GM19467 (cell line): ENCODE data around the gene ELL2.
"Not testable (repeated sequence)": the region's sequence is repeated elsewhere in the genome, so short reads cannot be mapped to it uniquely, and the experiment has no call there.

Source experiments
- ATAC-seq: cut with Tn5 transposase; IDR thresholded peaks from one replicate; pipeline ENCODE4 v1.9.1; 2021; ENCODE audit warnings: mild to moderate bottlenecking, moderate library complexity; ENCODE audit not compliant: unreplicated experiment

Gene ELL2

DNA sequence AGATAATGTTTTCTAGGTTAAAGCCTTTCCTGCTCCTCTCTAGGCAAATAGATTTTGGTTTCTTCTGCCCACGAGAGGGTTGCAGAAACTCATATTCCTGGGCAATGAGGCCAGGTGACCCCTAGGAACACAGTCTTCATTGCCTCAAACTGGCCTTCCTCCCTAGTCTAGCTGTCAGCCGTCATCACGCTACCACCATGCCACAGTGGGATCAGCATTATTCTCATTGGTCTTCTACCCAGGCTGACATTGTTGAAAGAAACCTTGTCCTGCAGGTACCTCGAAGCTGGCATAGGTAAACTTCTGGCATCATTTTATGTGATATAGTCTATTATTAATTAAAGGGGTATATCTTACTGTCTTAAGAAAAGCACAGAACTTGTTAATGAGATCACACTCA lies 51.1 kb downstream of the ELL2 start:
- no peak for ATAC-seq

DNA sequence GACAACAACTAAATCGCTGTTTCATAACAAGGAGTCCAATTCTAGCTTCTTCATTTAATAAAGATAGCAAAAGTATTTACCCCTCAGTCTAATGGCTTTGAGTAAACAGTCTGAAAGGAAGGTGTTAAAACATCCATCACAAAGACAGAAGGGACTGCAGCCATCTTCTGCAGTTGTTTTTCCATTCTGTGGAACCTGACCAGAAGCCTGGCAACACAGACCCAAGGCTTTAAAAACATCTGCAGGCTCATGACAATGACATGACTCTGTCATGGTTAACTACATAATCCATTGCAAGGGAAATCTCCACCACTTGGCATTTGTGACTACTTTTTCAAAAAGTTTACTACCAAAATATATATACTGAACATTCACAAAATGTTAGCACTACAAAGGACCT lies 51.9 kb downstream of the ELL2 start:
- no peak for ATAC-seq

DNA sequence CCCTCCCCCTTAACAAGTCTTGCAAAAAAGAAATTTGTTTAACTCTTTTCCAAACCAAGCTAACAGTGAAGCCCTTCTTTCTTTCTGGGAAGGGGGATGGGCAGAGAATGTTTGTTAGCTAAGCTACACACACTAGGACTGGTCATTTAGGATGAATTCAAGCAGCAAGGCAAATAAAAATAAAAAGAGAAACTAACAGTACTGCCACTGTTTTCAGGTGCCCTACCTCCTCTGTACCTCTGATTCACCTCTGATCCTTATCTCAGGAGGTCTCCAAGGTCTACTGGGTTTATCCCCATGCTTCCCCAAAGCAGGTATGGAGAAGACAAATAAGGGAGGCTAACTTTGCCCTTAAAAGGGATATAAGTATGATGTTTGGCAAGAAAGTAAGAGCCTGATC lies 52.9 kb downstream of the ELL2 start:
- ATAC-seq, result no peak

DNA sequence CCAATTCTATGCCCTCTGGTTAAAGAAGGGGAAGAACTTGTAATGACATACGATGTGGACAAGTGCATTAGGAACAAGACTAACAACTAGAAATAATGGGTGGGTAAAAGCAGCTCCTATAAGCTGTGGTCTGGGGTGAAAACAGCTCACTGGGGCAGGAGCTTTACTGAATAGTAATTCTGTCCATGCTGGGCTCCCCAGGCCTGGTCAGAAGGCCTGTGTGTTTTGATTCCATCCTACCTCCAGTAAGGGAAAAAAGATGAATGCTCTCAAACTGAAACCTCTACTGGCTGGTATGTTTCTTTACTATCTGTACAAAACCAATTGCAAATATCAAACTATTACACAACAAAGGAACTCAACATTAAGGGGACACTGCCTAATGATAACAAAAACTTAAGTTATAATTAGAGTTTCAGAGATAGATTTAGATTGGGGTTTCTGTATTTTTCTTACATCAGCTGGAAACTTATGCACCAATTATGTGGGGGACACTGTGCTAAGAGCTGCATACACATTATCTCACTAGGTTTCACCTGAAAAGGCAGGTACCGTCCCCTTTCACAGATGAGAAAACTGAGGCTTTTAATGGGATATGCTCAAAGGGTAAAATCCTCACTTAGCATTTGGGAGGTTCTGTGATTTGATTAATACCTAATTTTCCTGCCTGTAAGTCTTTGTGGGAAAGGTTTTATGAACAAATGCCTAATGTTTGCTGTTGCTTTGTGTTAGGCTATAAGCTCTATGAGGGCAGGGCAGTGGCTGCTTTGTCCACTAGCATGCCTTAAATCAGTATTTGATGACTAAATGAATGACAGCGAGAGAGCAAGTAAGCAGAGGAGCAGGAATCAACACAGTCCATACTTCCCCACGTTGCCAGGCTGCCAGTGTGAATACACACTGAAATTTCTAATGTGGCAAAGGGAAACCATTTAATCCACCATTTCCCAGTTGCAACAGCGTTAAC lies 53.6 kb downstream of the ELL2 start:
- ATAC-seq, result no peak

DNA sequence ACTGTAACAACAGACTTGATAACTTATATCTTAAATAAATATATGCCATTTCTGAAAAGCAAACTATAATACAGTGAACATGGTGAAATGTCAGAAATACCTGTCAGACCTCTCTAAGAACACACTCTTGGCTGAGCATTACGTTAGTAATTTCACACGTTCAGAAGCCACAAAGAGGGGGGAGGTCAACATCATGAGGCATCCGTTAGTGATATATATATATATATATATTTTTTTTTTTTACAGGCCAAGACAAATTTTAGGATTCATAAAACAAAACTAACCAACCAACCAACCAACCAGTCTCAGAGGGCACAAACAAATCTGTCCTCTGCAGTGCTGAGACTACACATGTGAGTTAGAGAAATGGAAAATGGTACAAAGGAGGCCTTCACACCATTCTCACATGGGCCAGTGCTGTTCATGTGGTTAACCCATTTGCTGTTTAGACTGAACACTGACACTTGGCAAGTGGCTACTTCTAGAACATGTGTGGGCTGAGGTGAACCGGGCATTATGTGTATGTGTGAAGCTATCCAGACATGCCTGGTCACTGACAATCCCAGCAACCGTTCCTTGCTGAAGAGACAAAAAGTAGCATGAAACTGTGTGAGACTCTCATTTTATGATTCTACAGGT lies 54.5 kb downstream of the ELL2 start:
- ATAC-seq, result no peak

DNA sequence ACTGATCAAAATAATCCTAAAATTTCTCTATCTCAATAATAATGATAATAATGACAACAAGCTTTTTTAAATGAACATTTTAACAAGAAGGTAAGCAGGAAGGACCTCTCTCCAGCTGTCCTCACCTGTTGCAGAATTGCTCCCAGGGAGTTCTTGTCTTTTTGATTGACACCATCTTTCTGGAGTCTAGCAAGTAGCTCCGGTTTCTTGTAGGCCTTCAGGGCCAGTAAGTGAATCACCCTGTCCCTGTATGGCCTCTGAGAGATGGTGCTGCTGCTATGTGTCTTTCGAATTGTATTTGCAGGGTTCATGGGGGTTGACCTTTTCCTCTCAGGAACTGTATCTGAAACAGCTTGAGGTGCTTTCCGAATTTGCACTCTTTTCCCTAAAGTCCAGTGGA lies 55.3 kb downstream of the ELL2 start:
- ATAC-seq, result not testable (repeated sequence)

DNA sequence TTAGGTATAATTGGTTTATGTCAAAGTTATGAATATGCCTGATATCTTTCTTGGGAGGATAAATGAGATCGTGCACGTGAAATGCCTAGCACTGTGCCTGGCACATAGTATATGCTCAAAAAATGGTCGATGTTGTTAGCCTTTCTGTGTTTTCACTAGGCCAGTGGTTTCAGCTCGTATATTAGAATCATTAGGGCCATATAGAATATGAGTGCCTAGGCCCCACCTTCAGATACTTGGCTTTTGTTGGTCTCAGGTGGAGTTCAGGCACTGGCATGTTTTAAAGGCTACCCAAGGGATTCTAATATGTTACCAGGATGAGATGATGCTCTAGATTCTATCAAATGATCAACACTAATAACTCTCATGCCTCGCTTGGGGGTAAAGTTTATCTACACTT lies 56.8 kb downstream of the ELL2 start:
- no peak for ATAC-seq

DNA sequence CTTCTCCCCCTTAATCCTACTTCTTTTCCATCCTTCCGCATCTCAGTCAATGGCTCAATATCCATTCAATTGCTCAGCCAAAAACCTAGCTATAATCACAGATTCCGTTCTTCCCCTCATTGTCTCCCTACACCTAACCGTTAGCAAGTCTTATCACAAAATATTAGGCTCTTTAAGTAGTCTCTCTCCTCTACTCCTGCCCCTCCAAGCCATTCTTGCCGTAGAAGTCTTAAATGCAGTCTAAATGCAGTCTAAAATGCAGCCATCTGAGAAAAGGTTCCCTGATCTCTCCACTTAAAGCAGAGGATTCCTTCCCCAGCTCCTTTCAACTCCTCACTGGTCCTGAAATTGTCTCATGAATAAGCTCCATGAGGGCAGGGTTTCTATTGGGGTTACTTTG lies 57.8 kb downstream of the ELL2 start:
- ATAC-seq, result no peak

DNA sequence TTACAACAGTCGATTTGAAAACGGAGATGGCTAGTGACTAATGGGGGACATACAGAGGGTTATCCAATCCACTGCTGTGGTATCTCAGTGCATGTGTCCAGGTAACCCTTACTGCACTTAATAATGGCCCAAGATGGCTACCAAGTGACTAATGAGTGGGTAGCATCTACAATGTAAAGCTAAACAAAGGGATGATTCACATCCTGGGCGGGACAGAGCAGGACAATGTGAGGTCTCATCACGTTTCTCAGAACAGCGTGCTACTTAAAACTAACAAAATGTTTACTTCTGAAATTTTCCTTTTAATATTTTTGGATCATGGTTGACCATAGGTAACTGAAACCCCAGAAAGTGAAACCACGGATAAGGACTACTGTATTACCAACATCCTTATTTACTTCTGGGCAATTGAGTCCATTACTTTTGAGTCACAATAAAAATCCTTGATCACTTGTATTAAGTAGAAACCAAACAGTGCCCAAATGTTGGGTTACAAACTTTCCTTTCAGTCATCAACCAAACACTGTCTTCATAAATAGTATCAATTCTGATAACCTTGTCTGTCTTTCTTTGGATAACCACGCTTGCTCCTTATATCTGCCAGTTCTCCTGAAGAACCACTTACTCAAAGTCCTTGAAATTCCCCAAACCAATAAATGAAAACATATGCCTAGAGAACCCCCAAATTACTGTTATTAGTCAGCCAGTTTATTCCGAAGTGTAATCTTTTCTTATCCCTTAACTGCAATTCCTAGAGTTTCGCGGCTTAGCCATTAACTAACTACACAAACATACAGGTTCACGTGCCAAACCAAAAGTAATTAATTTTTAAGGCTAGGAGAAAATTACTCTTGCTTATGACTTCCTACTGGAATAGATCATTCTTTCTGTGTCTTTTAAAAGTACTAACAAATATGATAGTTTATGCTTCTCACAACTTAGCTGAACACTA lies 59.7 kb downstream of the ELL2 start:
- no peak for ATAC-seq

DNA sequence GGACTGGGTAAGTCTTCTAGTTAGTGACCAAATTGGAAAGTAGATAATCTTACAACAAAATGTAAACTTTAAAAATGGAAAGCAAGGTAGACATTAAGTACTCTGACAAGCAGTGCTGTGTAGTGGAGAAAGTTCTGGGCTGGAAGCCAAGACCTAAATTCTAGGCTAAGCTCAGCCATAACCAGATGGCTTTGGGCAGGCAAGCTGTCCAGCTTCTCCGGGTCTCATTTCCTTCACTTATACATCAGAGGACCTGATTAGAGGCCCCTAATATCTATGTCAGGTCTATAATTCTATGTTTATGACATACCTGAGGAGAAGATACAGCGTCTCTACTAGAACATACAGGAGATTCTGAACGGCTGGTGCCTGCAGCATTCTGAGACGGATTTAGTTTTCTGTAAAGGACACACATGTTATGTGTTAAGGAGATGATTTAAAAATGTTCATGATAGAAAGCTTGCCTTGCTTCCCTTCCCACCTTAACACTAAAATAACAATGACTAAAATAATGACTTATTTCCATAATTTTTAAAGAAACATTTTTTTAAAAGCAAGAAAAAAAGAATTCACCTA lies 61.2 kb downstream of the ELL2 start:
- ATAC-seq, result no peak

DNA sequence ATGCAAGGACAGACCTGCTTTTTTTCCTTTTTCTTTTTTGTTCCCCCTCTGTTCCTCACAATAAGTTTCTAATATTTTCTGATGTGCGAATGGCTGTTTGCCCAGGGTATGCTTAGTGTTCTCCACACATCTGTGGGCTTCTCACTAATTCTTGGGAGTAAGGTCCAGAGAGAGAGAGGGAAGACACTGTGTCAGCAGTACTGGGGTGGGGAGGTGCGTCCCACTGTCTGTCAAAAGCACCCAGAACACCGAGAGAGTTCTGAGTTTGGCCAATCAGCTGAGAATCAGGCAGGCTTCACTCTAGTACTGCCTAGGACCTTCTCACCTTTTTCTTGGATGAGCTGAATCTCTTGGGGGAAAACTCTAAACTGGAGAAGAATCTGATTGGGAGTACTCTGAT lies 61.8 kb downstream of the ELL2 start:
- no peak for ATAC-seq

DNA sequence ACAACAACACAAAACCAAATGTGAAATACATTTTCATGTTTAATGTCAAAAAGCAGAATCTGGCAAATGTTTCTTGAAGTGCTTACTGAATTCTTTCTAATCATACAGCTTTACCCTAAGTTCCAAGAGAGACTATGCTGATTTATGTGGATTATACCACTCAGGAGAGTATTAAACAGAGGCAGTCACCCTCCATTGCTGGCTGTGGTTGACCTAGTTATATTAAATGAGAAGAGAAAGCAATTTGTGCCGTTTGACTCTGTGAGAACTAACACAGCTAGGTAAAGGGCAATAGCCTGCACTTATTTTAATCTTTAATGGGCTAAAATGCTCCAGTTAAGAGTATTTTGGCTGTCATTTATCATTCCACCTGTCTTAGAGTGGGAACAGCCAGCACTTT lies 62.6 kb downstream of the ELL2 start:
- no peak for ATAC-seq

DNA sequence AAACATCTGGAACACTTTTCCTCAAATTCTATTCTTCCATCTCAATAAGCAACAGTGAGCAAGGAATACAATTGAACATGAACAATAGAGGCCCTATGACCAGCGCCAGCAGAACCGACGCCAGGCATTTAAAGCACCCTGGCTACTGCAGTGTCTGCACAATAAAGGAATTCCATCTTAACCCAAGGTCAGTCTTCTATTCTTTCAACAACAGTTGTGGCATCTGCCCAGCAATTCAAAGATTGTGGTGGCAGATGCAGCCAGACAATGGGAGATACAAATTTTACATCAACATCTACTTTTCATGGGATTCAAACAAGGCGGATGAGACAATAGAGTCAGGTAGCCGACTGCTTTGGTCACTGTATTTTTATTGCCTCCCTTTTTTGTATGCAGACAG lies 65.9 kb downstream of the ELL2 start:
- no peak for ATAC-seq

DNA sequence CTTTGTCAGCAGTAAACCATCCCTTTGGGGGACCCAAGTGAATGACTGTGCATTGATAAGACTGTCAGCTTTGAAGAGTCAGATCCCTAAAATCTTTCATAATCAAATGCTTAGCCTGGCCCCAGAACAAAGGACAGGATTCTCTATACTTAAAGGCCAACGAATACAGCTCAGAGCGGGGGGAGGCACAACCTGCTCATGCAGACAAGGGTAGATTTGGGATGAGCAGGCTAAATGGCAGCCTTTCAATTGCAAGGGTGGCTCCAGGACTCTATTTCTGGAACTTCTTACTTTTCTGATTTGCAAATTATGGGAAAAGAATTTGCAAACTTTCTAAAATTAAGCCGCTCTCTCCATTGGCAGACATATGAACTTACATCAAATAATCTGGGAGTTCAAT lies 66.4 kb downstream of the ELL2 start:
- ATAC-seq, result no peak

DNA sequence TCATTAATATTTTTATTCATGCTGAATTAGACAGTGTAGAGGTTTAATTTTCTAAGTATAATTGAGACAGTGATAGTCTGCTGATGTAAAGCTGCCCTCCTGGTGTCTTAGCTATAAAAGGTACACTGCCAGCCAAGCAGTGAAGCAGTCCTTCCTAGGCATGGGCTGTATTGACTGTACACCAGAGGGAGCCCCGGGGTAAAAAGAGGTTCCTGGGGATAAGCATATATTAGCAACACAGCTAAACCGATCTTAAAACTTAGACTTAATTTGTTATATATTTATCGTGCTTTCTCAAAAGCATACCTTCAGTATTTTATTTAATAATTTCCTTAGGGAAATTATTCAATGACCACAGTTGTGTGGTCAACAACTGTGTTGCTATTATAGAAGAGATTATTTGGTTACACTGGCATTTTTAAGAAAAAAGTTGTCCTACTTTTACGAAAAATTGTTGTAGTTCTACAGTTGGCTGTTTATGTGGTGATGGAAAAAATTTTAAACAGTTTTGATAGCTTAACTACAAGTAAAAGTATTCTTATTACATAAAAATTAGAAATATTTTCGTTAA lies 68.8 kb downstream of the ELL2 start:
- no peak for ATAC-seq

DNA sequence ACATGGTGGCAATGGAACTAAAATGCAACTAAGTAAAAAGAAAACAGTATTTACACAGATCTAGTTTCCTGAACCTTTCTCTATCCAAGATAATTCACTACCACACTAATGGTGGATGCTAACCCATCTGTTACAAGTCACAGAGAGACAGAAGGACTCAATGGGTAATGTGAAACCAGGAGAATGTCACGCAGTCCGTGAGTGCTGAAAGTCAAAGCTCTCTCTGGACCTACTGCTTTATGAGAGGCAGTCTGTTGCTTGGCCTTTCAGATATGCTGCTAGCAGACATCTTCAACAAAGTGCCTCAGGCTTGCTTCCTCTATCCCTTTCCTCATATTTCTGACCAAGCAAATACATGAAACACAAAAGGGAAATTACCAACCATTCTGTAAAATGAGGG lies 70.2 kb downstream of the ELL2 start:
- ATAC-seq, result no peak

DNA sequence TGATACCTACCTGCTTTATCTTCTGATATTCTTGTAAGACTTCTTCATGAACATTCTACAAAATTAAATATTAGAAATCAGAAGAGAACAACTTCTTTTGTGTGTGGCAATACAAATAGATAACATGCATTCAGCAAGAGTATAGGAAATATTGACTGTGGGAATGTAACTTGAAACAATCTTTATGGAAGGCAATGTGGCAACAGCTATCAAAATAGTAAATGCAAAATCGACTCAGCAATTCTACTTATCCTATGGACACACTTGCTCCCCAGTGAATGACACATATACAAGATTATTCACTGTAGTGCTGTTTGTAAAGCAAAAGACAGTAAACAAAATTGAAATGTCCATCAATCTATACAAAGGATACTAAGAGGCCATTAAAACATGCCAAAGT lies 72.6 kb downstream of the ELL2 start:
- no peak for ATAC-seq

DNA sequence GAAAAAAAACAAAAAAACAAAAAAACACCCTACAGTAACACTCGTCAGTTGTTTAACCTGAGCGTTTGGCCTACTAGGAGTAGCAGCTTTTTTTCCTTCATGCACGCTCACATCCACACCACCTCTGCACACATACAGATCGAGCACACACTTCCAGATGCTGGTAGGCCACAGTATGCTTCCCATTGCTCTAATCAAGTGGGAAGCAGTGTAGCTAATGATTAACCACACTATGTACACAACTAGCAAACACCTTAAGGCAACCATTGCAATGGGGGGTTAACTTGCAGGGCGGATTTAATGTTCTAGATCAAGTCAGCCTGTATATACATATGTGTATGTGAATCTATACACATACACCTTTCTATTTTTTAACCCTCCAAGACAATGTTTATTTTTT lies 73.7 kb downstream of the ELL2 start:
- ATAC-seq, result no peak

DNA sequence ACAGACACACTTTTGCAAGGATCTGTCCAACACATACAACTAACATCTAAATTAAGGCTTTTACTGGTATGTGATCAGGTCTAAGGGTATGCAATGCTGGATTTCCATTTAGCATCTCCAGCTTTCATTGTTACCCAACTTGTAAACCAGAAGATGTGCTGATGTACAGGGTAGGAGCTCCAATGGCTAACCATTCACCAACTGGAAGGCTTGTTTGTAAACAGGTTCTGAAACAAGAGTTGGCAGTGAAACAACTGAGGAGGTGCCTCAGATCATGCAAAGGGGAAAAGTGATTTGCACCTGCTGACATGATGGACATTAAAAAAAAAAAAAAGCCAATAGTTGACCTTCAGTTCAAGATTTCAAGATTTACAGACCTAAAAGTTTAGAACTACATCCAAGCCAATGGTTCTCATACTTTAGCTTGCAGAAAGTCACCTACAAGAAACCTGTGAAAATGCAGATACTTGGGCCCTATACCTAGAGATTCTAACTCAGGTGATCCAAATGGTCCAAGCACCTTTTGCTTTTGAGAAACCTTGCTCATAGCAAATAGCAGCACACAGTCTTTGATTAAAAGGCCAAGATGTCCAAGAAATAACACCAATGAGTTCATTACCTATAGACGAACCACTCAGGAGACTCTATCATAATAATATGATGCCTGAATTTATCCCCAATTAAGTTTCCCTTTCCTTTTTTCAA lies 75.2 kb downstream of the ELL2 start:
- no peak for ATAC-seq

DNA sequence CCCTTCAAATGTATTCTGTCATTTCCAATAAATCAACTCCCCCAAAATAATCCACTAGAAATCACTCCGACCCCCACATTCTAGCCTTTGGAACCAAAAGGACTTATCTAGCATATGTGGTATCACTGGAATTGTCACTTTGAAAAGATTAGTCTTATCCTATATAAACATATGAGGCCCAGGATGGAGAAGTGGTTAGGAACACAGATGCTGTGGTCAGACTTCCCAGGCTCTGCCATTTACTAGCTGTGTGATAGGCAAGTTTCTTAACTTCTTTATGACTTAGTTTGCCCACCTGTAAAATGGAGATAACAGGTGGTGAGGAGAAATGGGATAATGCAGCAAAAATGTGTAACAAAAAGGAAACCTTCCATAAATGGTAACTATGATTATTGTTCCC lies 77.1 kb downstream of the ELL2 start:
- no peak for ATAC-seq
